ENCODE measurements around the gene CDH24. TPM values are rescaled to one million over a fixed set of nuclear protein-coding genes. Genes with fewer than 3 reads are reported as not detected.

The CDH24 gene
- total RNA-seq, 1 experiment from 2014 or later = 14.8 TPM

DNA sequence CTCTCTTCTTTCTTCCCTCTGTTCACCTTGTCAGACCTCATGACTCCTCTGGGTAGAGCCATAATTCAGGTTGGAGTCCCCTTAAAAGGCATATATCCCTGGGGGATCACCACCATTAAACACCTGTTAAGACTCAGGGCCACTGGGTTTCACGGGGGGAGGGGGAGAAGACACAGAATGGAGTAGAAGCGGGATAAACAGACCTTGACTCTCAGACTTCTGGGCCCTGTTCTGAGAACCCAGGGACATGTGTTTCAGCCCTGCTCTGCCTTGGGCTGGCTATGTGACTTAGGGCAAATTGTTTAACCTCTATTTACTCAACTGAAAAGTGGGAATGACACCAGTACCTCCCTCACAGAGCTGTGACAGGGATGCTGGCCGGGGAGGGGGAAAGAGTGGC, 4.6 kb downstream of the CDH24 start:
- POLR2A ChIA-PET (ENCODE audit: unreplicated experiment) = no interaction called here
- Histone ChIP-seq H2AFZ (ENCODE audit: low read length) (no peak overlapping the region), H3K4me3 (ENCODE audit: low read length) (no peak overlapping the region), H4K20me1 (ENCODE audit: low read length) (no peaks in the 10 kb centered on the region), H3K27ac (ENCODE audit: low read length) (no peak overlapping the region), H3K4me2 (ENCODE audit: low read length) (no peak overlapping the region), H3K9me2 (replicated peaks; ENCODE audit: low read length) (no peaks in the 10 kb centered on the region), H3K27me3 (ENCODE audit: low read length) (no peaks in the 10 kb centered on the region), H3K79me2 (ENCODE audit: low read length) (no peaks in the 10 kb centered on the region), H3K9ac (ENCODE audit: low read length) (no peak overlapping the region), H3F3A (ENCODE audit: low read length, unreplicated experiment) (no peaks in the 10 kb centered on the region), H3K4me1 (ENCODE audit: insufficient read depth, low read length) (peaks cover 8% of the 10 kb centered on the region), H3K9me3 (ENCODE audit: low read length) (no peaks in the 10 kb centered on the region), H3K36me3 (ENCODE audit: low read depth, low read length) (no peaks in the 10 kb centered on the region)
- intact Hi-C loops (cut with micrococcal nuclease) = no loop called here
- CTCF ChIA-PET = interaction anchor here (1.2 to 2.1 kb wide), 2 partner anchors 58 to 66 kb away, joined by 3 to 11 read pairs; no protein-coding TSS in a partner anchor
- no peak for ATAC-seq
- no peak for DNase-seq
- no TSS peak for BruUV-seq (replicated peaks)
- TF ChIP-seq EZH2 (IDR thresholded peaks at IDR 0.05; ENCODE audit: low read length, unreplicated experiment) = no peak
- no peak for TF ChIP-seq EZH2phosphoT487 (IDR thresholded peaks at IDR 0.05; ENCODE audit: borderline replicate concordance, low read length)
- TF ChIP-seq CTCF (conservative IDR thresholded peaks at IDR 0.05; ENCODE audit: low read depth, low read length) = no peak

GRCh38 chr14:23052182-23052623, 5.1 kb downstream of the CDH24 start:
- Histone ChIP-seq H3K9me2 (replicated peaks; ENCODE audit: low read length) (no peaks in the 10 kb centered on the region), H3K4me3 (ENCODE audit: low read length) (no peak overlapping the region), H3K27me3 (ENCODE audit: low read length) (no peaks in the 10 kb centered on the region), H3K27ac (ENCODE audit: low read length) (no peak overlapping the region), H3K4me2 (ENCODE audit: low read length) (no peak overlapping the region), H3K9me3 (ENCODE audit: low read length) (no peaks in the 10 kb centered on the region), H3K4me1 (ENCODE audit: insufficient read depth, low read length) (peaks cover 8% of the 10 kb centered on the region), H3K9ac (ENCODE audit: low read length) (no peak overlapping the region), H3K36me3 (ENCODE audit: low read depth, low read length) (no peaks in the 10 kb centered on the region), H3F3A (ENCODE audit: low read length, unreplicated experiment) (no peaks in the 10 kb centered on the region), H4K20me1 (ENCODE audit: low read length) (no peaks in the 10 kb centered on the region), H3K79me2 (ENCODE audit: low read length) (no peaks in the 10 kb centered on the region), H2AFZ (ENCODE audit: low read length) (no peak overlapping the region)
- no peak for DNase-seq
- TF ChIP-seq EZH2 (IDR thresholded peaks at IDR 0.05; ENCODE audit: low read length, unreplicated experiment) = no peak
- no peak for TF ChIP-seq EZH2phosphoT487 (IDR thresholded peaks at IDR 0.05; ENCODE audit: borderline replicate concordance, low read length)
- TF ChIP-seq CTCF (conservative IDR thresholded peaks at IDR 0.05; ENCODE audit: low read depth, low read length) = peak; percentile 24; the same call in 1 of the 2 replicates
- POLR2A ChIA-PET (ENCODE audit: unreplicated experiment) = no interaction called here
- no peak for ATAC-seq
- intact Hi-C loops (cut with micrococcal nuclease) = no loop called here
- BruUV-seq (replicated peaks) = no TSS peak
- CTCF ChIA-PET = interaction anchor here (2.1 kb wide), 1 partner anchor 57 kb away, joined by 11 read pairs; no protein-coding TSS in a partner anchor

- TF ChIP-seq EZH2 (IDR thresholded peaks at IDR 0.05; ENCODE audit: low read length, unreplicated experiment) (no peak), CTCF (conservative IDR thresholded peaks at IDR 0.05; ENCODE audit: low read depth, low read length) (no peak), EZH2phosphoT487 (IDR thresholded peaks at IDR 0.05; ENCODE audit: borderline replicate concordance, low read length) (no peak)
- ChIA-PET POLR2A (ENCODE audit: unreplicated experiment) (no interaction called here), CTCF (interaction anchor here (2.1 kb wide), 1 partner anchor 57 kb away, joined by 11 read pairs; no protein-coding TSS in a partner anchor)
- H2AFZ ChIP-seq (ENCODE audit: low read length) = no peak overlapping the region
- no peak for DNase-seq
- no peaks in the 10 kb centered on the region for H3K27me3 ChIP-seq (ENCODE audit: low read length)
- no peaks in the 10 kb centered on the region for H3K9me3 ChIP-seq (ENCODE audit: low read length)
- no peak overlapping the region for H3K9ac ChIP-seq (ENCODE audit: low read length)
- no peak overlapping the region for H3K27ac ChIP-seq (ENCODE audit: low read length)
- no peak for ATAC-seq
- intact Hi-C loops (cut with micrococcal nuclease) = no loop called here
- H3K79me2 ChIP-seq (ENCODE audit: low read length) = no peaks in the 10 kb centered on the region
- H3K9me2 ChIP-seq (replicated peaks; ENCODE audit: low read length) = no peaks in the 10 kb centered on the region
- no peaks in the 10 kb centered on the region for H4K20me1 ChIP-seq (ENCODE audit: low read length)
- peaks cover 1% of the 10 kb centered on the region; the same call in 1 of the 2 replicates for H3K4me1 ChIP-seq (ENCODE audit: insufficient read depth, low read length)
- H3K36me3 ChIP-seq (ENCODE audit: low read depth, low read length) = no peaks in the 10 kb centered on the region
- H3F3A ChIP-seq (ENCODE audit: low read length, unreplicated experiment) = no peaks in the 10 kb centered on the region
- H3K4me3 ChIP-seq (ENCODE audit: low read length) = no peak overlapping the region
- H3K4me2 ChIP-seq (ENCODE audit: low read length) = no peak overlapping the region
- no TSS peak for BruUV-seq (replicated peaks)
These were observed 5.9 kb downstream of the CDH24 start for GRCh38 chr14:23051141-23052057.

Data from PC-3 (cell line).